Measurements from ENCODE around the gene SPRYD3. TPM values are rescaled to one million over a fixed set of nuclear protein-coding genes. Genes with fewer than 3 reads are reported as not detected.
A peak's percentile ranks its signal among the peaks of the same experiment; 100 is the strongest.
"Not testable (repeated sequence)": the region's sequence is repeated elsewhere in the genome, so short reads cannot be mapped to it uniquely, and the experiment has no call there.

SPRYD3 gene
- polyA plus RNA-seq, 1 experiment: 15.4 TPM

DNA sequence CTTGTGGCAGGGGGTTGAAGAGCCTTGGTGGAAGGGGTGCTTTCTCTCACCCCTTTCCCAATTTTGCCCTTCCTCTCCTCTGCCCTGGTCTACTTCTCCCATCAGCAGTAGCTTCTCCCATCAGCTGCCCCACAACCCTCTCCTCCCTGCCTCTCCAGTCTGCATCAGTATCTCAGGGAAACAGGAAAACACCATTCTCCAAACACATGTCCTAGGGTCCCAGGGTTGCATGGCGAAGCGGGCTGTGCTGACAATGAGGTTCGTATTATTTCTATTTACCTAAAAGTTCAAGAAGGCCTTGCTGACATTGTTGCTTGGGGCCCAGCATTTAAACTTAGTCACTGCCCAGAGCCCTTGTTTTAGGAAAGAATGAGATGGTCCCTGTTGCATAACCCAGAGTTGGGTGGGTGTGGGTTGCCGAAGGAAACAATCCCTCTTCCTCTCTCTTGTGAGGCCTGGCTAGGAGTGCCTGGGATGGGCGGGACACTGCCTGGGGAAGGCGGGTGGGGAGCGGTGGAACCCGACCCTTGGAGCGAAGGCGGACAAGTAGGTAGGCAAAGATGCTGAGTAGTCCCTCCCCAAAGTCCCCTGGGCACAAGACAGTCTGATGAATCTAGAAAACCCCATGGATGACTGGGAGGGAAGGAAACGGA is 17.0 kb upstream of the SPRYD3 start:
- H3K27ac ChIP-seq (ENCODE audit: low read depth, low read length): peak overlapping the region; percentile 91
- peak overlapping the region; percentile 77 for H3K4me3 ChIP-seq (ENCODE audit: low read depth, low read length)
- peak; percentile 46 for DNase-seq (ENCODE audit: low read depth, low spot score)
- ChIA-PET POLR2A (interaction anchor here (0.6 kb wide), 1 partner anchor 68 kb away, joined by 4 read pairs; no protein-coding TSS in a partner anchor), CTCF (interaction anchor here (0.5 to 7.0 kb wide), 3 partner anchors 17 to 31 kb away, joined by 6 to 120 read pairs (median 9); no protein-coding TSS in a partner anchor)
- TF ChIP-seq, protein P1, sequence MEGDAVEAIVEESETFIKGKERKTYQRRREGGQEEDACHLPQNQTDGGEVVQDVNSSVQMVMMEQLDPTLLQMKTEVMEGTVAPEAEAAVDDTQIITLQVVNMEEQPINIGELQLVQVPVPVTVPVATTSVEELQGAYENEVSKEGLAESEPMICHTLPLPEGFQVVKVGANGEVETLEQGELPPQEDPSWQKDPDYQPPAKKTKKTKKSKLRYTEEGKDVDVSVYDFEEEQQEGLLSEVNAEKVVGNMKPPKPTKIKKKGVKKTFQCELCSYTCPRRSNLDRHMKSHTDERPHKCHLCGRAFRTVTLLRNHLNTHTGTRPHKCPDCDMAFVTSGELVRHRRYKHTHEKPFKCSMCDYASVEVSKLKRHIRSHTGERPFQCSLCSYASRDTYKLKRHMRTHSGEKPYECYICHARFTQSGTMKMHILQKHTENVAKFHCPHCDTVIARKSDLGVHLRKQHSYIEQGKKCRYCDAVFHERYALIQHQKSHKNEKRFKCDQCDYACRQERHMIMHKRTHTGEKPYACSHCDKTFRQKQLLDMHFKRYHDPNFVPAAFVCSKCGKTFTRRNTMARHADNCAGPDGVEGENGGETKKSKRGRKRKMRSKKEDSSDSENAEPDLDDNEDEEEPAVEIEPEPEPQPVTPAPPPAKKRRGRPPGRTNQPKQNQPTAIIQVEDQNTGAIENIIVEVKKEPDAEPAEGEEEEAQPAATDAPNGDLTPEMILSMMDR (IDR thresholded peaks at IDR 0.05; ENCODE audit: low read depth, low read length): no peak
- no peaks in the 10 kb centered on the region for H3K9me3 ChIP-seq (ENCODE audit: control insufficient read depth, insufficient read depth, low read length)
- H3K27me3 ChIP-seq (ENCODE audit: control insufficient read depth, insufficient read depth, low read length): no peaks in the 10 kb centered on the region

- H3K4me3 ChIP-seq (ENCODE audit: low read depth, low read length); POLR2A ChIA-PET; DNase-seq (ENCODE audit: low read depth, low spot score); H3K9me3 ChIP-seq (ENCODE audit: control insufficient read depth, insufficient read depth, low read length); H3K27me3 ChIP-seq (ENCODE audit: control insufficient read depth, insufficient read depth, low read length); H3K27ac ChIP-seq (ENCODE audit: low read depth, low read length): not testable (repeated sequence)
- CTCF ChIA-PET: interaction anchor here (0.5 to 2.5 kb wide), 2 partner anchors 17 to 29 kb away, joined by 6 to 9 read pairs; no protein-coding TSS in a partner anchor
Measured at GRCh38 chr12:53095596-53095895, 16.4 kb upstream of the SPRYD3 start.

DNA sequence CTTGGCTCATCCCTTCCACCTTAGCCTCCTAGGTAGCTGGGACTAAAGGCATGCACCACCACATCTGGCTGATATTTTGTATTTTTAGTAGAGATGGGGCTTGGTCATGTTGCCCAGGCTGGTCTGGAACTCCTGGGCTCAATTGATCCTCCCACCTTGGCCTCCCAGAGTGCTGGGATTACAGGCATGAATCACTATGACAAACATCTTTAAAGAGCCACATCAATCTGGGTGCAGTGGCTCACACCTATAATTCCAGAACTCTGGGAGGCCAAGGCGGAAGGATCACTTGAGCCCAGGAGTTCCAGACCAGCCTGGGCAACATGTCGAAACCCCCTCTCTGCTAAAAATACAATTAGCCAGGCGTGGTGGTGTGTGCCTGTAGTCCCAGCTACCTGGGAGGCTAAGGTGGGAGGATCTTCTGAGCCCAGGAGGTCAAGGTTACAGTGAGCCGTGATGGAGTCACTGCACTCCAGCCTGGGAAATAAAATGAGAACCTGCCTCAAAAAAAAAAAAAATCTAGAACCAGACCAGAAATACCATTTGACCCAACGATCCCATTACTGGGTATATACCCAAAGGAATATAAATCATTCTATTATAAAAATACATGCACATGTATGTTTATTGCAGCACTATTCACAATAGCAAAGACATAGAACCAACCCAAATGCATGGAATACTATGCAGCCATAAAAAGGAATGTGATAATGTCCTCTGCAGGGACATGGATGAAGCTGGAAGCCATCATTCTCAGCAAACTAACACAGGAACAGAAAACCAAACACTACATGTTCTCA is 15.8 kb upstream of the SPRYD3 start:
- ChIA-PET POLR2A (interaction anchor here (1.1 to 1.8 kb wide), 3 partner anchors 14 to 226 kb away, joined by 3 to 17 read pairs (median 4); partner anchors contain the start of genes AAAS and SPRYD3), CTCF (interaction anchor here (1.9 to 2.5 kb wide), 2 partner anchors 29 to 102 kb away, joined by 6 to 9 read pairs; no protein-coding TSS in a partner anchor)
- not testable (repeated sequence) for DNase-seq (ENCODE audit: low read depth, low spot score)

DNA sequence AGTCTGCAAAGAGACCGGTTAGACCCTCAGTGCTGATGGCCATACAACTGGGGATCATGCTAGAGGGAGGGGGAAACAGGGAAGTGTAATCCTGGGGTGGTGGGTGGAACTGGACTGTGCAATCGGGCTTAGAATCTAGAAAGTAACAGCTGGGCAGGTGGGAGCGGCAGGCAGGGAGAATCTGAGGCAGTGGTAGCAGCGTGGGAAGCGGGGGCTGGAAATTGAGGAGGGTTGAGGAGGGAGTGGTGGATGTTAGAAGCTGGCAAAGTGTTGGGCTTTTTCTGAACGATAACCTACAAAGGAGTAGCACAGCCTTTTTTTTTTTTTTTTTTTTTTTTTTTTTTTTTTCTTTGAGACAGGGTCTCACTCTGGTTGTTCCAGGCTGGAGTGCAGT is 15.2 kb upstream of the SPRYD3 start:
- DNase-seq (ENCODE audit: low read depth, low spot score): no peak
- TF ChIP-seq, protein P1 (IDR thresholded peaks at IDR 0.05; ENCODE audit: low read depth, low read length): no peak
- ChIA-PET POLR2A (interaction anchor here (1.1 to 1.8 kb wide), 4 partner anchors 13 to 227 kb away, joined by 3 to 17 read pairs (median 4); partner anchors contain the start of genes AAAS and SPRYD3), CTCF (interaction anchor here (0.8 to 2.5 kb wide), 5 partner anchors 13 to 227 kb away, joined by 3 to 9 read pairs (median 4); partner anchors contain the start of gene AAAS)
- H3K4me3 ChIP-seq (ENCODE audit: low read depth, low read length): no peak overlapping the region
- no peaks in the 10 kb centered on the region for H3K9me3 ChIP-seq (ENCODE audit: control insufficient read depth, insufficient read depth, low read length)
- H3K27me3 ChIP-seq (ENCODE audit: control insufficient read depth, insufficient read depth, low read length): no peaks in the 10 kb centered on the region
- H3K27ac ChIP-seq (ENCODE audit: low read depth, low read length): peak overlapping the region; percentile 43

More for the DNA sequence above, 15.8 kb upstream of the SPRYD3 start:
- H3K4me3 ChIP-seq (ENCODE audit: low read depth, low read length); H3K27me3 ChIP-seq (ENCODE audit: control insufficient read depth, insufficient read depth, low read length); H3K9me3 ChIP-seq (ENCODE audit: control insufficient read depth, insufficient read depth, low read length); H3K27ac ChIP-seq (ENCODE audit: low read depth, low read length): not testable (repeated sequence)

DNA sequence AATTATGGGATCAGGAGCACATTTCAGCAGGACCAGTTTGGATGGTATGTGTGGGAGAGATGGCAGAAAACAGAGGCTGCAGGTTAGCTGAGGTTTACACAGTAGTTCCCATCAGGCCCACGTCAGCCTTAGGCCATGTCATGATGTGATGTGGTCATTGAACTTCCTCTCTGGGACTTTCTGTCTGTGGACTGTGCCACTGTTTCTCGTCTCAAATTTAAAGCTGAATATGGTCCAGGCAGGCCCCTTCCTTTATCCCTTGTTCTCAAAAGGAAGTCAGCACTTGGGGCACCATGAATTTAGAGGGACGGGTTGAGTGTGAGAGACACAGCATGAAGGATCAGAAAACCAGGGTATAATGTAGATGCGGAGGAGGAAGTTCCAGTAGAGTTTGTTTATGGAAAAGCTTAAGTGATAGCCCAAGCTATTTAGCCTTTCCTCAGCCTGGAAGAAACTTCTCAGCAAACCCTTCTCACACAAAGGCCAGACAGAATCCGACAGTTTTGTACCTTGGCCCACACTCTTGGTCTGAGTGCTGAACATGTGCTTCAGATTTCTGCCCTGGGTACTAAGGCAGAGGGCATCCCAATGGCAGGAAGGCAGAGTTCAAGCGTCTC is 14.7 kb upstream of the SPRYD3 start:
- no peak for DNase-seq (ENCODE audit: low read depth, low spot score)
- ChIA-PET POLR2A (interaction anchor here (1.1 to 1.8 kb wide), 4 partner anchors 13 to 227 kb away, joined by 3 to 17 read pairs (median 4); partner anchors contain the start of genes AAAS and SPRYD3), CTCF (interaction anchor here (0.8 to 2.5 kb wide), 5 partner anchors 13 to 227 kb away, joined by 3 to 9 read pairs (median 4); partner anchors contain the start of gene AAAS)
- TF ChIP-seq, protein P1 (IDR thresholded peaks at IDR 0.05; ENCODE audit: low read depth, low read length): no peak
- Histone ChIP-seq H3K9me3 (ENCODE audit: control insufficient read depth, insufficient read depth, low read length) (no peaks in the 10 kb centered on the region), H3K27me3 (ENCODE audit: control insufficient read depth, insufficient read depth, low read length) (no peaks in the 10 kb centered on the region), H3K27ac (ENCODE audit: low read depth, low read length) (peak overlapping the region; percentile 43), H3K4me3 (ENCODE audit: low read depth, low read length) (no peak overlapping the region)

Measured in AG04450 (cell line).